HepG2 (cell line): ENCODE measurements around the gene ERMARD.

Experiments
- EZH2 ChIP-seq: conservative IDR thresholded peaks from 2 replicates; pipeline ENCODE4 v1.6.1; 2012; ENCODE audit warnings: mild to moderate bottlenecking, low read depth, low read length, moderate library complexity
- NFIB ChIP-seq: sonication (generic); formaldehyde crosslinking; IDR thresholded peaks from 2 replicates; pipeline ENCODE4 v1.9.0; 2021; ENCODE audit warnings: missing genetic modification reagents, mild to moderate bottlenecking, borderline replicate concordance
- POLR2AphosphoS5 ChIP-seq: IDR thresholded peaks from 2 replicates; pipeline ENCODE4 v1.6.1; 2012; ENCODE audit warnings: low read depth, low read length
- SSRP1 ChIP-seq: IDR thresholded peaks from 2 replicates; pipeline ENCODE4 v1.6.1; 2016; ENCODE audit warnings: control low read depth
- TAF1 ChIP-seq: sonication (generic); formaldehyde crosslinking; IDR thresholded peaks from 2 replicates; pipeline ENCODE4 v1.4.0; 2020; ENCODE audit warnings: missing genetic modification reagents

DNA sequence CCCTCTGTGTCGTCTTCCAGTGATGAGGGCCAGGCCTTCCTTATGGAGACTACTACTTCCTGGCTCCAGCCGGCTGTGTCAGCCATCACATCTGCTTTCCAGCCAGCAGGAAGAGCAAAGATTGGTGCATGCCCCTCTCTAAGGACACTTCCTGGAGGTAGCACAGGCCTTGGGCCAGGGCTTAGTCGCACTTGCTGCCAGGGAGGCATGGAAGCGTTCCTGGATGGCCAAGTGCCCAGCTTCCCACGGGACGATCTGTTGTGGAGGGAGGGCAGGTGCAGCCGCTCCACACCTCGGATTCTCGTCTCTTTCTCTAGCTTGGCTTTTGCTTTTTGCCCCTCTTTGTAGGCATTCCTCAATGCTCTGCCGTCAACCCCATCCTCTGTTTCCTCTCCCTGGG lies 11.9 kb downstream of the ERMARD start:
- TF ChIP-seq POLR2AphosphoS5, result no peak
- TF ChIP-seq TAF1 (CRISPR knock-in tag), result no peak
- TF ChIP-seq EZH2, result no peak
- no peak for TF ChIP-seq NFIB (CRISPR knock-in tag)
- no peak for TF ChIP-seq SSRP1 (CRISPR knock-in tag)
